GM18909 (cell line): ENCODE measurements around the gene CDK15.
"Not testable (repeated sequence)": the region's sequence is repeated elsewhere in the genome, so short reads cannot be mapped to it uniquely, and the experiment has no call there.

Experiments used
- ATAC-seq: cut with Tn5 transposase; IDR thresholded peaks from one replicate; pipeline ENCODE4 v1.9.1; 2021; ENCODE audit warnings: mild to moderate bottlenecking; ENCODE audit not compliant: unreplicated experiment, poor library complexity

The CDK15 gene

GRCh38 chr2:201824212-201824611 is 17.9 kb downstream of the CDK15 start:
- no peak for ATAC-seq

GRCh38 chr2:201827621-201828020 is 21.3 kb downstream of the CDK15 start:
- no peak for ATAC-seq

GRCh38 chr2:201828220-201828619 is 21.9 kb downstream of the CDK15 start:
- no peak for ATAC-seq

- no peak for ATAC-seq
Observed at GRCh38 chr2:201830666-201831065, 24.3 kb downstream of the CDK15 start.

GRCh38 chr2:201831469-201831868 is 25.1 kb downstream of the CDK15 start:
- ATAC-seq: no peak

GRCh38 chr2:201833781-201834180 is 27.4 kb downstream of the CDK15 start:
- ATAC-seq: no peak

GRCh38 chr2:201835066-201835465 is 28.7 kb downstream of the CDK15 start:
- no peak for ATAC-seq

- ATAC-seq: no peak
Observed at GRCh38 chr2:201837391-201837790, 31.1 kb downstream of the CDK15 start.

GRCh38 chr2:201837824-201838431 is 31.6 kb downstream of the CDK15 start:
- no peak for ATAC-seq

- no peak for ATAC-seq
Observed at GRCh38 chr2:201839727-201840126, 33.4 kb downstream of the CDK15 start.

GRCh38 chr2:201840726-201841125 is 34.4 kb downstream of the CDK15 start:
- ATAC-seq: no peak

GRCh38 chr2:201842131-201842860 is 36.0 kb downstream of the CDK15 start:
- ATAC-seq: no peak

GRCh38 chr2:201844922-201845321 is 38.6 kb downstream of the CDK15 start:
- not testable (repeated sequence) for ATAC-seq

GRCh38 chr2:201847481-201847880 is 41.1 kb downstream of the CDK15 start:
- no peak for ATAC-seq

- ATAC-seq: no peak
Observed at GRCh38 chr2:201852462-201852861, 46.1 kb downstream of the CDK15 start.

GRCh38 chr2:201852878-201853415 is 46.6 kb downstream of the CDK15 start:
- no peak for ATAC-seq

- ATAC-seq: no peak
Observed at GRCh38 chr2:201854221-201854801, 48.0 kb downstream of the CDK15 start.

GRCh38 chr2:201854841-201855240 is 48.5 kb downstream of the CDK15 start:
- no peak for ATAC-seq

- ATAC-seq: no peak
Observed at GRCh38 chr2:201855356-201855755, 49.0 kb downstream of the CDK15 start.

GRCh38 chr2:201857326-201857725 is 51.0 kb downstream of the CDK15 start:
- no peak for ATAC-seq
